NCI-H1092 (cell line): Measurements from ENCODE around the gene KLHL17.
"Not testable (repeated sequence)": the region's sequence is repeated elsewhere in the genome, so short reads cannot be mapped to it uniquely, and the experiment has no call there.

Experiments used
- DNase-seq: peaks from one replicate; lab custom pipeline; 2025; lab: John Stamatoyannopoulos, UW

The KLHL17 gene

GRCh38 chr1:982765-983436 lies 22.5 kb downstream of the KLHL17 start:
- DNase-seq = no peak

GRCh38 chr1:983798-984475 lies 23.6 kb downstream of the KLHL17 start:
- DNase-seq = no peak

GRCh38 chr1:984476-984814 lies 24.1 kb downstream of the KLHL17 start:
- DNase-seq = no peak

DNA sequence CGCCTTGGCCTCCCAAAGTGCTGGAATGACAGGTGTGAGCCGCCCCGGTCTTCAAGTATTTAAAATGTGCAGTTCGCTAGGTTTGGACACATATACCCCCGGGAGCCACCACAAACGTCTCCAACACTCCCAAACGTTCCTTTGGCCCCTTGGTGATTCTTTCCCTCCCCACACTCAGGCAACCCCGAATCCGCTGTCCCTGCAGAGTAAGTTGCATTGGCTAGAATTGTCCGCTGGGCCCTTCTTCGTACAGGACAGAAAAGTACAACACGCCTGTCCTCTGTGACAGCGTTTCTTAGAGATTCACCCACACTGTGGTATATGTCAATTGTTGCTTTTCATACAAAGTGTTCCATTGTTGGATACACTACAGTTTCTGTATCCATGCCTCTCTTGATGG lies 24.7 kb downstream of the KLHL17 start:
- DNase-seq = no peak

DNA sequence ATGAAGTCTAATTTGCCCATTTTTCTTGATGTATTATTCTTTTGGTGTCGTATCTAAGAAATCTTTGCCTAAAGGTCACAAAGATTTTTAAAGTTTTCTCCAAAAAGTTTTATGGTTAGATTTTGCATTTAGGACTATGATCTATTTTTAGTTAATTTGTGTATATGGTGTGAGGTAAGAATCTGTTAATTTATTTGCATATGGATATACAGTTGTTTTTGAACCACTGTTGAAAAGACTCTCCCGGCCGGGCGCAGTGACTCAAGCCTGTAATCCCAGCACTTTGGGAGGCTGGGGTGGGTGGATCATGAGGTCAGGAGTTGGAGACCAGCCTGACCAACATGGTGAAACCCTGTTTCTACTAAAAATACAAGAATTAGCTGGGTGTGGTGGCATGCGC lies 27.7 kb downstream of the KLHL17 start:
- DNase-seq = not testable (repeated sequence)

- DNase-seq = not testable (repeated sequence)
Observed at GRCh38 chr1:991275-991674, 30.9 kb downstream of the KLHL17 start.

DNA sequence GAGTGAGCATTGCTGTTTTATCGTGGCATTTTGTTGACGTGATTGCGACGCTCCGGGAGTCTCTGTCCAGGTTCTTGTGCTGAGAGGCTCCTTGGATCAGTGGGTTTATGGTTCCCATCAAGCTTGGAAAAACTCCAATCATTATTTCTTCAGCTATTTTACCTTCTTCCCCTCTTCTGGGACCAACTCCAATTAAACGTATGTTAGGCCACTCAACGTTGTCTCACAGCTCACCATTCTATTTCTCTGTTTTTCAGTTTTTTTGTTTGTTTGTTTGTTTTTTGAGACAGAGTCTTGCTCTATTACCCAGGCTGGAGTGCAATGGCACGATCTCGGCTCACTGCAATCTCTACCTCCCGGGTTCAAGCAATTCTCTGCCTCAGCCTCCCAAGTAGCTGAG lies 31.5 kb downstream of the KLHL17 start:
- DNase-seq = no peak

GRCh38 chr1:992362-992761 lies 32.0 kb downstream of the KLHL17 start:
- DNase-seq = no peak

- DNase-seq = no peak
Observed at GRCh38 chr1:993379-993995, 33.1 kb downstream of the KLHL17 start.

GRCh38 chr1:994546-994945 lies 34.2 kb downstream of the KLHL17 start:
- not testable (repeated sequence) for DNase-seq

DNA sequence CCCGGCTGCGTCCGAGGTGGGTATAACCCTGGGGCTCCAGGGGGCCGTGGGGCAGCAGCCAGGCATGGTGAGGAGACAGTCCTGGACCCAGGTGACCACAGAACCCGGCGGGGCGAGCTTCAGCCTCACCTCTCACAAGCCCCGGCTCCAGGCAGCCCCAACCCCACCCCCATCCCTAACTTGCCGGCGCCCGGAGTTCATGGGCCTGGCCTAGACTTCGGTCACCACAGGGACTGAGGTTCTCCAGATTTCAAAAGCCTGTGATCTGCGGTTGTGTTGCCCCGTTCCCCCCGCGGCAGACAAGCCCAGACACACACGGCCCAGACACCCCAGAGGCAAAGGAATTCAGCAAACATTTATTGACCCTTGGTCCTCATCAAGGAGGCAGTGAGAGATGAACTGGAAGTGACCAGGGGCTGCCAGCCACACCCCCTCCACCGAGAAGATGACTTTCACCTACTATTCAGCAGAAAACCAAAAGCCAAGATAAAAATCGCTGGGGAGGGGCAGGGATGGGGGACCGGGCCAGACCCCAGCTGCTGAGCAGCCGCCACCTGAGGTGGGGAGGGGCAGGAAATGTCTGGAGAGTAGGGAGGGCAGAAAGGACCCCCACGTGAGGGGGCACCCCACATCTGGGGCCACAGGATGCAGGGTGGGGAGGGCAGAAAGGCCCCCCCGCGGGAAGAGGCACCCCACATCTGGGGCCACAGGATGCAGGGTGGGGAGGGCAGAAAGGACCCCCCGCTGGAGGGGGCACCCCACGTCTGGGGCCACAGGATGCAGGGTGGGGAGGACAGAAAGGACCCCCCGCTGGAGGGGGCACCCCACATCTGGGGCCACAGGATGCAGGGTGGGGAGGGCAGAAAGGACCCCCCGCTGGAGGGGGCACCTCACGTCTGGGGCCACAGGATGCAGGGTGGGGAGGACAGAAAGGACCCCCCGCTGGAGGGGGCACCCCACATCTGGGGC lies 35.6 kb downstream of the KLHL17 start:
- DNase-seq = no peak

GRCh38 chr1:996851-997712 lies 36.7 kb downstream of the KLHL17 start:
- DNase-seq = no peak

- DNase-seq = no peak
Observed at GRCh38 chr1:997713-997992, 37.3 kb downstream of the KLHL17 start.

DNA sequence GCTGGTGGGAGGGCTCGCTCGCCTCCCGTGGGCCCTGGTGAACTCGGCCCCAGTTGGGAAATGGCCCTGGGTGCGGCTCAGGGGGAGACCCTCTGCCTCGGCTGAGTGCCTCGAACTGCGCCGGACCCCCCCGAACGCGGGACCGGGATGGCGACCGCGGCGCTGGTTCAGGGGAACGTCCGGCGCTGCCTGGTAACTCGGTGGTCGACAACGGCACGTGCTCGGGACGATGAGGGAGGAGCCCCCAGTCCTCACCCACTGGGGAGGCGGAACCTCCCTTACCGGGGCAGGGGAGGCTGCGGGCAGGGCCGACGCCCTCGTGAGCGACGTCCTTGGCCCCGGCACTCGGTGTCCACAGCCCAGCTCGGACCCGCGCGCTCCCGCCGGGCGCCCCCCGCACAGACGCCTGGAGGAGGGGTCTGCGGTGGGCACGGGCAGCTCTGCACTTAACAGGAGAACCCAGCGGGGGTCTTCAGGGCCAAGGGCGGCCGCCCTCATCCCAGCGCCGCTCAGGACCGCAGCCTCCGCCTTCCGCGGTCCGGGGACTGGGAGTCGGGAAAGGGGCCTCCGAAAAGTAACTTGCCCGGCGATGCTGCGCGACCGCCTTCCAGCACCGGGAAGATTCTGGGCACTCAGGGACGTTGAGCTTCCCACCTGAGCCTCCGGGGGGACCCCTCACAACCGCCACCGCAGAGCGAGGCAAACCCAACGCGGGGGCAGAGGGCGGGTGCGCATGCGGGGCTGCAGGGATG lies 37.8 kb downstream of the KLHL17 start:
- DNase-seq = no peak

DNA sequence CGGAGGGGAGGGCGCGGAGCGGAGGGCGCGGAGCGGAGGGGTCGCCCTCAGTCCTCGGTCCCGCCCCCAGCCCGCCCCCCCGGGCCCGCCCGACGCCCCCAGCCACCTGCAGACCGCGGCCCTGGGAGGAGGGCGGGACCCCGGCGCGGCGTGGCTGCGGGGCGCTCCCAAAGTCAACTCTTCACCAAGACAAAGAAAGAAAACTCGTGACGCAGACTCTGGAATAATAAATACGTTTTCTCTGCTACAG lies 38.3 kb downstream of the KLHL17 start:
- no peak for DNase-seq

- no peak for DNase-seq
Observed at GRCh38 chr1:998995-999724, 38.8 kb downstream of the KLHL17 start.

DNA sequence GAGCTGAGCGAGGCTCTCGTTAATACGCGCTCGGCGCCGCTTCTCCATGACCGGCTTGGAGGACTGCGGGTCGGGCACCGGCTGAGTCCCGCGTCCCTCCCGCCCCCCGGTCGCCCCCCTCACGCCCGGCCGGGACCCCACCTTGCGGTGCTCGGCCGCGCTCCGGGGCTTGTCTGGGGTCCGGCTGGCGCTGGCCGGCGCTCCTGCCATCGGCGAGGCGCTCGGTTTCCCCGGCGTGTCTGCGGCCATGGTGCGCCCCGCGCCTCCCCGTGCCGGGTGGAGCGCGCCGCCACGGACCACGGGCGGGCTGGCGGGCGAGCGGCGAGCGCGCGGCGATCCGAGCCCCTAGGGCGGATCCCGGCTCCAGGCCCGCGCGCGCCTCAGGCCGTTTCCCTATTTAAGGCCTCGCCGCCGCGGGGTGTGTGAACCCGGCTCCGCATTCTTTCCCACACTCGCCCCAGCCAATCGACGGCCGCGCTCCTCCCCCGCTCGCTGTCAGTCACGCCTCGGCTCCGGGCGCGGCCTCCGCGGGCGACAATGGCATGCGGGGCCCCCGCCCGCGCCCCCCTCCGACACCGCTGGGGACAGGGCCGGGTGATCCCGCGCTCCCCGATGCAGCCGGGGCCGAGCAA lies 39.5 kb downstream of the KLHL17 start, which contains the start of gene HES4:
HES4 (minus strand) TSS at position 373 of the 632 bp plus-strand sequence; CDS start at position 249, 124 bp downstream.
- DNase-seq = no peak

GRCh38 chr1:1000357-1001056 lies 40.1 kb downstream of the KLHL17 start:
- no peak for DNase-seq

DNA sequence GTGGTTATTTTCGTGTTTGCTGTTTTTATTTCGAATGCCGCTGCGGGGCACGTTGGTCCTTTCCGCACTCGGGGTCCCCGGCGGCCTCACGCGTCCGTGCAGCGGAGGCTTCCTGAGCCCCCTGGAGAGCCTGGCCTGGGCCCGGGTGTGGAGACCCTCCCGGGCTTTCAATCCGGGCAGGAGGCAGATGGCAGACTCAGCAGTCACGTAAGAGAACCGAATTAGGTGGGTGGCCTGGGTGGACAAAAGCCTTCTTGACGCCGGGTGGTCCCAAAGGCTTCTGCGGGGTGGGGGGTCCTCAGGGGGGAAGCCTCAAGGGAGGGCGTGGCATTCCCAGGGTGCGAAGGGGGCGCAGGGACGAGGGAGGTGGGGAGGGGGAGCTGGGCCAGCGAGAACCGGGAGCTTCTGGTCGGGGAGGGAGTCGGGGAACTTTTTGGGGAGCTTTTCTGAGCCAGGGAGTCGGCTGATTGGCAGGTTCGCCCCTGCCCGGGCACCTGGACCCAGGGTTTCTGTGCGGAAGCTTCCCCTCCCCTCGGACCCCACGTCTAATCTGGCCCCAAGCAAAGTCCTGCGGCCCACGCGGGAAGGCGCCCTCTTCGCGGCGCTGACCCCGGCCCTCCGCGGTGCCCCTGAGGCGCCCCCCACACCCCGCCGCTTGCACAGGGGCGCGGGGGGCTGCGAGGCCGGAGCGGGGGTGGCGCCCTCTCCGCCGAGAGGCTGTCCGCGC lies 40.8 kb downstream of the KLHL17 start:
- DNase-seq = no peak
